ENCODE measurements around the gene B4GALT6. TPM values are rescaled to one million over a fixed set of nuclear protein-coding genes. Genes with fewer than 3 reads are reported as not detected.

B4GALT6 gene
- total RNA-seq, 4 donors from 2014 or later = 2.5 to 3.6 (median 3.0) TPM

GRCh38 chr18:31647127-31647753, 37.1 kb downstream of the B4GALT6 start:
- no peak overlapping the region for H3K27ac ChIP-seq
- WGBS, 2 donors = 67 to 74% methylated on average over 4 of the region's 4 CpGs
- intact Hi-C loops (cut with DNase I) = no loop called here
- H3K4me3 ChIP-seq = no peak overlapping the region
- no peak for TF ChIP-seq POLR2A (IDR thresholded peaks at IDR 0.05)
- no peaks in the 10 kb centered on the region for H3K36me3 ChIP-seq
- no peaks in the 10 kb centered on the region for H3K9me3 ChIP-seq
- DNase-seq = no peak
- no peaks in the 10 kb centered on the region for H3K27me3 ChIP-seq
- H3K4me1 ChIP-seq = no peaks in the 10 kb centered on the region

- no peak for TF ChIP-seq POLR2A (IDR thresholded peaks at IDR 0.05)
- TF ChIP-seq, protein P1, sequence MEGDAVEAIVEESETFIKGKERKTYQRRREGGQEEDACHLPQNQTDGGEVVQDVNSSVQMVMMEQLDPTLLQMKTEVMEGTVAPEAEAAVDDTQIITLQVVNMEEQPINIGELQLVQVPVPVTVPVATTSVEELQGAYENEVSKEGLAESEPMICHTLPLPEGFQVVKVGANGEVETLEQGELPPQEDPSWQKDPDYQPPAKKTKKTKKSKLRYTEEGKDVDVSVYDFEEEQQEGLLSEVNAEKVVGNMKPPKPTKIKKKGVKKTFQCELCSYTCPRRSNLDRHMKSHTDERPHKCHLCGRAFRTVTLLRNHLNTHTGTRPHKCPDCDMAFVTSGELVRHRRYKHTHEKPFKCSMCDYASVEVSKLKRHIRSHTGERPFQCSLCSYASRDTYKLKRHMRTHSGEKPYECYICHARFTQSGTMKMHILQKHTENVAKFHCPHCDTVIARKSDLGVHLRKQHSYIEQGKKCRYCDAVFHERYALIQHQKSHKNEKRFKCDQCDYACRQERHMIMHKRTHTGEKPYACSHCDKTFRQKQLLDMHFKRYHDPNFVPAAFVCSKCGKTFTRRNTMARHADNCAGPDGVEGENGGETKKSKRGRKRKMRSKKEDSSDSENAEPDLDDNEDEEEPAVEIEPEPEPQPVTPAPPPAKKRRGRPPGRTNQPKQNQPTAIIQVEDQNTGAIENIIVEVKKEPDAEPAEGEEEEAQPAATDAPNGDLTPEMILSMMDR (IDR thresholded peaks at IDR 0.05) = no peak
- no peak for DNase-seq
- Histone ChIP-seq H3K27ac (no peak overlapping the region), H3K36me3 (no peaks in the 10 kb centered on the region), H3K4me1 (no peaks in the 10 kb centered on the region), H3K9me3 (no peaks in the 10 kb centered on the region), H3K27me3 (no peaks in the 10 kb centered on the region), H3K4me3 (no peak overlapping the region)
- intact Hi-C loops (cut with DNase I) = no loop called here
- 63 to 72% methylated on average over 7 of the region's 7 CpGs for WGBS, 2 donors
These were observed 37.9 kb downstream of the B4GALT6 start for GRCh38 chr18:31646332-31647126.

DNA sequence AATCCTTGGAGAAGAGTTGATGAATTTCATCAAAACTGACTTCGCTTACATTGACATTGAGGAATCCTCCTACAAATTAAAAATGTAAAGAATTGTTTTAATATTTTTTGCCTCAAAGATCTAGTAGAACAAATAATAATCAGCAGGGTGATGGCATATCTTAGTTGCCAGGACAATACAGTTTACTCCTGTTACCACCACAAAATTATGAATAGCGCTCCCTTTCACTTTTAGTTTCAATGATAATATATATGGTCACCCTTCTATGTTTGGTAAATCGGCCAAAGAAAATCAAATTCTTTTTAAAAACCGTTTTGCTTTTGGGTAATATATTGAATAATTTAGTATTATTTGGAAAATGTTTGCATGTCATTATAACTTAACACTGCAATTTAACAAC, 39.0 kb downstream of the B4GALT6 start:
- no peaks in the 10 kb centered on the region for H3K9me3 ChIP-seq
- DNase-seq = no peak
- H3K4me3 ChIP-seq = no peak overlapping the region
- H3K36me3 ChIP-seq = no peaks in the 10 kb centered on the region
- no peaks in the 10 kb centered on the region for H3K4me1 ChIP-seq
- WGBS, 2 donors = 90 to 91% methylated on average over 4 of the region's 4 CpGs
- no peaks in the 10 kb centered on the region for H3K27me3 ChIP-seq
- intact Hi-C loops (cut with DNase I) = no loop called here
- TF ChIP-seq POLR2A (IDR thresholded peaks at IDR 0.05) = no peak
- TF ChIP-seq, protein P1 (IDR thresholded peaks at IDR 0.05) = no peak
- H3K27ac ChIP-seq = no peak overlapping the region

- TF ChIP-seq, protein P1 (IDR thresholded peaks at IDR 0.05) = no peak
- no peak for TF ChIP-seq POLR2A (IDR thresholded peaks at IDR 0.05)
- WGBS, 2 donors = 78 to 87% methylated on average over 4 of the region's 4 CpGs
- Histone ChIP-seq H3K27ac (no peak overlapping the region), H3K9me3 (no peaks in the 10 kb centered on the region), H3K4me3 (no peak overlapping the region), H3K27me3 (no peaks in the 10 kb centered on the region), H3K4me1 (no peaks in the 10 kb centered on the region), H3K36me3 (peaks cover 0 to 5% (median 0%) of the 10 kb centered on the region in 3 donors)
- no peak for DNase-seq
- intact Hi-C loops (cut with DNase I) = no loop called here
These were observed 41.4 kb downstream of the B4GALT6 start for GRCh38 chr18:31643003-31643402.

DNA sequence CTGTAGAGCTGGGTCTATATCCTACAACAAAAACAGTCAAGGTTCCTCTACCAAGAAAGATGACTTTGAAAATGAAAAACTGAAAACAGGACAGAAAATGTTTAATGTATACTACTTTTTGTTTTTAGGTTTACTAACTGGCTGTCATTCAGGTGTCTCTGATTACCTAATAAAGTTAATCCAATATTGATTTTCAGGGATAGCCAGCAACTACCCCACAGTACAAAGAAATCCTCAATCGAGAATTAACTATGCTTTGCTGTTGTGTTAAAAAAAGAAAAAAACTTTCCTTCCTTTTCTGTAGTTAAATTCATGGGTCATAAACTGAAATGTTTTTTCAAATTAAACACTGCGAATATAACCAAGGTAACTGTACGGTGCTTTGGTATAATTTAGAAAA, 46.9 kb downstream of the B4GALT6 start:
- Histone ChIP-seq H3K36me3 (peaks cover 0 to 10% (median 0%) of the 10 kb centered on the region in 3 donors), H3K4me1 (no peaks in the 10 kb centered on the region), H3K27ac (no peak overlapping the region), H3K9me3 (no peaks in the 10 kb centered on the region), H3K27me3 (no peaks in the 10 kb centered on the region), H3K4me3 (no peak overlapping the region)
- no peak for DNase-seq
- intact Hi-C loops (cut with DNase I) = no loop called here
- no peak for TF ChIP-seq POLR2A (IDR thresholded peaks at IDR 0.05)
- TF ChIP-seq, protein P1 (IDR thresholded peaks at IDR 0.05) = no peak
- 82 to 89% methylated on average over 3 of the region's 3 CpGs for WGBS, 2 donors

Data from esophagus squamous epithelium (tissue), 5 donors.